Measurements from ENCODE around the gene DCTN3. TPM values are rescaled to one million over a fixed set of nuclear protein-coding genes. Genes with fewer than 3 reads are reported as not detected.

DCTN3 gene
- total RNA-seq, 2 donors from 2014 or later, result 59.1 to 154 TPM

GRCh38 chr9:34601937-34602573 is 18.2 kb downstream of the DCTN3 start:
- Histone ChIP-seq H3K9me3 (no peaks in the 10 kb centered on the region), H3K4me1 (no peaks in the 10 kb centered on the region), H3K4me3 (no peak overlapping the region), H3K27ac (no peak overlapping the region), H3K36me3 (no peaks in the 10 kb centered on the region), H3K27me3 (no peaks in the 10 kb centered on the region)
- TF ChIP-seq, protein P1, sequence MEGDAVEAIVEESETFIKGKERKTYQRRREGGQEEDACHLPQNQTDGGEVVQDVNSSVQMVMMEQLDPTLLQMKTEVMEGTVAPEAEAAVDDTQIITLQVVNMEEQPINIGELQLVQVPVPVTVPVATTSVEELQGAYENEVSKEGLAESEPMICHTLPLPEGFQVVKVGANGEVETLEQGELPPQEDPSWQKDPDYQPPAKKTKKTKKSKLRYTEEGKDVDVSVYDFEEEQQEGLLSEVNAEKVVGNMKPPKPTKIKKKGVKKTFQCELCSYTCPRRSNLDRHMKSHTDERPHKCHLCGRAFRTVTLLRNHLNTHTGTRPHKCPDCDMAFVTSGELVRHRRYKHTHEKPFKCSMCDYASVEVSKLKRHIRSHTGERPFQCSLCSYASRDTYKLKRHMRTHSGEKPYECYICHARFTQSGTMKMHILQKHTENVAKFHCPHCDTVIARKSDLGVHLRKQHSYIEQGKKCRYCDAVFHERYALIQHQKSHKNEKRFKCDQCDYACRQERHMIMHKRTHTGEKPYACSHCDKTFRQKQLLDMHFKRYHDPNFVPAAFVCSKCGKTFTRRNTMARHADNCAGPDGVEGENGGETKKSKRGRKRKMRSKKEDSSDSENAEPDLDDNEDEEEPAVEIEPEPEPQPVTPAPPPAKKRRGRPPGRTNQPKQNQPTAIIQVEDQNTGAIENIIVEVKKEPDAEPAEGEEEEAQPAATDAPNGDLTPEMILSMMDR (IDR thresholded peaks at IDR 0.05), result no peak
- DNase-seq (ENCODE audit: low spot score), result no peak

DNA sequence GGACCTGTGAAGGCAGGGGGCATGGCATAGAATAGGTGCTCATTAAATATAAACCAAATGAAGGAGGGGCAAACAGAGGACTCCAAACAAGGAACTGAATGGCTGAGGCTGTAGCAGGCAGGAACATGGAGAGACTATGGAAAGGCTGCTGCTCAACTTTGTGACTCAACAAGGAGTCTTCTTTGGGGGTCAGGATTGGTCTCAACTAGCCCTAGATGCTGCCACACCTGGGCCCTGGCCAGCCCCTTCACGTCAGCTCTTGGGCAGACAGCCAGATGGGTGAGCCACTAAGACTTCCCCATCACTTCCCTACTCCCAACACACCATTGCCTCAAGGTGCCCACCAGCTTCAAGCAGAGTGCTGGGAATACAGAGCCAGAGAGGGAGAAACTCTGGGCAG is 19.4 kb downstream of the DCTN3 start:
- TF ChIP-seq, protein P1 (IDR thresholded peaks at IDR 0.05), result no peak
- Histone ChIP-seq H3K27me3 (no peaks in the 10 kb centered on the region), H3K27ac (no peak overlapping the region), H3K9me3 (no peaks in the 10 kb centered on the region), H3K4me3 (no peak overlapping the region), H3K36me3 (no peaks in the 10 kb centered on the region), H3K4me1 (no peaks in the 10 kb centered on the region)
- DNase-seq (ENCODE audit: low spot score), result no peak

GRCh38 chr9:34599546-34599945 is 20.7 kb downstream of the DCTN3 start:
- Histone ChIP-seq H3K9me3 (no peaks in the 10 kb centered on the region), H3K36me3 (no peaks in the 10 kb centered on the region), H3K27ac (no peak overlapping the region), H3K27me3 (no peaks in the 10 kb centered on the region), H3K4me3 (no peak overlapping the region), H3K4me1 (no peaks in the 10 kb centered on the region)
- DNase-seq (ENCODE audit: low spot score), result no peak
- TF ChIP-seq, protein P1 (IDR thresholded peaks at IDR 0.05), result no peak

GRCh38 chr9:34594177-34594576 is 26.1 kb downstream of the DCTN3 start:
- peak overlapping the region; percentile 55 to 66 for H3K27ac ChIP-seq
- no peaks in the 10 kb centered on the region for H3K9me3 ChIP-seq
- DNase-seq (ENCODE audit: low spot score), result no peak
- TF ChIP-seq, protein P1 (IDR thresholded peaks at IDR 0.05), result no peak
- H3K27me3 ChIP-seq, result no peaks in the 10 kb centered on the region
- H3K4me1 ChIP-seq, result peaks cover 0 to 47% of the 10 kb centered on the region in 2 donors
- H3K36me3 ChIP-seq, result no peaks in the 10 kb centered on the region
- no peak overlapping the region for H3K4me3 ChIP-seq

GRCh38 chr9:34592895-34593601 is 27.2 kb downstream of the DCTN3 start:
- H3K27me3 ChIP-seq, result no peaks in the 10 kb centered on the region
- H3K36me3 ChIP-seq, result no peaks in the 10 kb centered on the region
- DNase-seq (ENCODE audit: low spot score), result peak; percentile 91
- peaks cover 0 to 56% of the 10 kb centered on the region in 2 donors for H3K4me1 ChIP-seq
- TF ChIP-seq, protein P1 (IDR thresholded peaks at IDR 0.05), result no peak
- H3K9me3 ChIP-seq, result no peaks in the 10 kb centered on the region
- H3K27ac ChIP-seq, result peak overlapping the region; percentile 55 to 66
- H3K4me3 ChIP-seq, result no peak overlapping the region
